ENCODE results near the gene TRIM24. TPM values are rescaled to one million over a fixed set of nuclear protein-coding genes. Genes with fewer than 3 reads are reported as not detected.

Gene TRIM24
- total RNA-seq, 1 donor: 25.9 TPM

DNA sequence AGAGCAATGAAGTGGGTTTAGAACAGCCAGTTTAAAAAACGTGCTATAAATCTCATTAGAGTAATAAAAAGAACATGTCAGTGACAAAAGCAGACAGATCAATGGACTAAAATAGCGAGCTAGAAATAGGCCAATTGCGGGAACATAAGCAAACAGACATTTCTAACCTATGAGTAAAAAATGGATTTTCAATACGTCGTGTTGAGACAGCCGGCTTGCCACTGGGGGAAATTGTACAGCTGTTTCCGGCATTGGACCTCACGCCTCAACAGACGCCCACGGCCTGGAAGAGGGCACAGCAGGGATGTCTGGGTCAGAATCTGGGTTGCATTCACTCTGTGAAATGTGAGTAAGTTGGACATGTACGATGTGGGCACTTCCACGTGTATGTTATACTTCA lies 148.2 kb downstream of the TRIM24 start:
- peak in 2 of 3 donors; percentile 35 to 71 for DNase-seq (ENCODE audit: low read depth in 2 of 3, low spot score in 2 of 3)

DNA sequence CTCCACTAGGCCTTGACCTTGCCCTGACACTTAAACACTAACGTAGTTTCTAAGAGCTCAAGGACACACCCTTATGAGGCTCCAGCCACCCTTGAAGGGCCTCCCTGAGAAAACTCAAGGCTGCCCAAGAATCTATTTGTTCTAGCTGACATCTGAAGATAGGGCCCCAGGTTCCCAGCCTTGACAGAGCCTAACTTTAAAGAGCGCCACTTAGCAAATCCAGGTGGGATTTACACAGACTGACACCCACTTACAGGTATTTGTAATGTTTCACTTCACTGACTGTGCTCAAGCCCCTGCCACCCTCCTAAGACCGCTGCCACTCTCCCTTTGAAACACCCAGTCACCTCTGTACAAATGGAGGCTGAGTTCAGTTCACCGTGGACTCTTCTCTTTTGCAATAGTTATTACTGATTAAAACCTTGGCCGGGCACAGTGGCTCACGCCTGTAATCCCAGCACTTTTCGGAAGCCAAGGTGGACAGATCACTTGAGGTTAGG lies 150.7 kb downstream of the TRIM24 start:
- no peak for DNase-seq (ENCODE audit: low read depth in 2 of 3, low spot score in 2 of 3)

DNA sequence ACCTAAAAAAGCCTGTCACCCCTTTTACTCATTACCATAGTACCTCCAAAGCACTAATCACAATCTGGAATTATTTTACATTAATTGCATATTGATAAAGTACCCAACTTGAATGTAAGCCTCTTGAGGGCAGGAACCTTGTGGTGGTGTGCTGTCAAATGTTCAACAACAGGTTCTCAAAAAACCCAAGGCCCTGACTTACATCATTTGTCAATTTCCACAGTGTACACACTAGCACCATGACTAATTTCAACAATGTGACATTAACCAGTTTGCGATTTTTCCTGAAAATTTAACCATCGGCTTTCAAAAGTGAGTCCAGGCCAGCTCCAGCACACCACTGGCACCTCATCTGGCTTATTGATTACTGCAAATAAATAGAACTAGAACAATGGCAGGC lies 153.6 kb downstream of the TRIM24 start:
- no peak for DNase-seq (ENCODE audit: low read depth in 2 of 3, low spot score in 2 of 3)

DNA sequence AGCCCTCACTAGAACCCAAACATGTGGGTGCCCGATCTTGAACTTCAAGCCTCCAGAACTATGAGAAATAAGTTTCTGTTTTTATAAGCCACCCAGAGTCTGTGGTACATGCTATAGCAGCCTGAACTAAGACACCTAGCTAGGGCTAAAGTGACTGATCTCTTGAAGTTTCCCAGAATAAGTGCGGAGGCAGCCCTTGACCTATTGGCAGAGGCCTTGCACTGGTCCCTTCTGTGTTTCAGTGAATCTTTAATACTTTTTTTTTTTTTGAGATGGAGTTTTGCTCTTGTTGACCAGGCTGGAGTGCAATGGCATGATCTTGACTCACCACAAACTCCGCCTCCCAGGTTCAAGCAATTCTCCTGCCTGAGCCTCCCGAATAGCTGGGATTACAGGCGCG lies 156.0 kb downstream of the TRIM24 start:
- no peak for DNase-seq (ENCODE audit: low read depth in 2 of 3, low spot score in 2 of 3)

DNA sequence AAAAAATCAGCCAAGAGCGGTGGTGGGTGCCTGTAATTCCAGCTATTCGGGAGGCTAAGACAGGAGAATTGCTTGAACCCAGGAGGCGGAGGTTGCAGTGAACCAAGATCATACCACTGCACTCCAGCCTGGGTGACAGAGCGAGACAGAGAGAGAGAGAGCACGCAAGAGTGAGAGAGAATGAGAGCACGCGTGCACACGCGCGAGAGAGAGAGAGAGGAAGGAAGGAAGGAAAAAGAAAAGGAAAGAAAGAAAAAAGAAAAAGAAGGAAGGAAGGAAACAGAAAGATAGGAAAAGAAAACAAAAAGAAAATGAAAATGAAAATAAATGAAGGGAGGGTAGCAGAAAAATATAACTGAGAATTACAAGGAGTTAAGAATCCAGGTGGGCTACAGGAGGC lies 158.4 kb downstream of the TRIM24 start:
- no peak for DNase-seq (ENCODE audit: low read depth in 2 of 3, low spot score in 2 of 3)

DNA sequence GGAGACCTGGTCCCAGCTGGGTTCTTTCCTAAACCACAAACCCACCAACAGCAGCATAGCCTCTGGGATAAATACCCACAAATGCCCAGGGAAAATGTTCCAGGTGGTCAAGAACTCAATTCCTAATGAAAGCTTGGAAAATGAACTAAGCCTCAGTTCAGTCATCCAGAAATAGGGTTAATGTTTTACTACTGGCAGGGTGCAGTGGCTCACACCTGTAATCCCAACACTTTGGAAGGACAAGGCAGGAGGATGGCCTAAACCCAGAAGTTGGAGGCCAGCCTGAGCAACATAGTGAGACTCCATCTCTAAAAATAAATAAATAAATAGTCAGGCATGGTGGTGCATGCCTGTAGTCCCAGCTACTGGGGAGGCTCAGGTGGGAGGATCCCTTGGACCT lies 158.9 kb downstream of the TRIM24 start:
- no peak for DNase-seq (ENCODE audit: low read depth in 2 of 3, low spot score in 2 of 3)

DNA sequence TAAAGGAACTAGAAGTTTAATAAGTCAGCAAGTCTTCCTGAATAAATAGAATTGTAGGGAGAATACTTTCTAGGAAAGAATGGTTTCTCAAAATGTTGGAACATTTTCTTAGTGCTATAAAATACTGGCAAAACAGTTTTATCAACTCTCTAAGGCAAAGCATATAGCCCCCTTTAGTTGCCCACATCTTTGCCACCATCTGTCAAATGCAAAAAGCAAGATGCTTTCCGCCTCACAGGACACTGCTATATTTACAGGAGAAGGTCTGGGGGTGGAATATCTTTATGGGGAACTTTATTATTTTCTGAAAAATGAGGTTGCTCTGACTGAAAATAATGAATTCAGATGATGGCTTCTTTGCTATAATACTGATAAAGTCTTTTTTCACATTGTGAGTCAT lies 162.8 kb downstream of the TRIM24 start:
- no peak for DNase-seq (ENCODE audit: low read depth in 2 of 3, low spot score in 2 of 3)

DNA sequence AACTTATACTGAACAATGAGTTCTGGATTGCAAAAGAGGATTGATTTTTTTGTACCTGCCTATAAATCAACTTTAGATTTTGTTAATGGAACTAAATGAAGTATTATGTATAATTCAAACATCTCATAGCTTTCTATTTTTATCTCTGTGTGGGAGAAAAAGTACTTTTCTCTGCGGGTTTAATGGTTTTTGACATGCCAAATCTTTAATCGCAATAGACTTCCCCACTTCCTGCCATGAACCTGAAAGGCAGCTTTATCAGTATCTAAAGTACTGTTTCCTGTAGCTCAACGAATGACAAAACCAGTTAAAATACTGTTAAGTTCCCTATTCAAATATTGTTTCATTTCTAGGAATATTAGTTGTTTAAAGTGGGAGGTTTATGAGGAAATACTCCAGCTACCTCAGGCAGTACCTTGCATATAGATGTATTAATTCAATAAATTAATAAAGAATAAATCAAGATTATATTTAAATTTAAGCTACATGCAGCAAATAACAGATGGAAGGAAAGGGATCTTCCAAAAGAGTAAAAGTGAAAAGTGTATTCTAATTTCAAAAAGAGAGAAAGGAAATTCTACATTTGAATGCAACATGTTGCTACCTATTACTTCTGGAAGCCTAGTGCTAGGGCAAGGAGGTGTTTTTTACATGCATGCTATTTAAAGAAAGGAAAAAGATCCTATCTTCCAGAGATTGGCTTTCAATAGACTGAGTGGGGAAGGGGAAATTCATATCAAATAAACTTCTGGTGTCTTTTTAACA lies 165.2 kb downstream of the TRIM24 start:
- peak in 2 of 3 donors; percentile 72 to 92 for DNase-seq (ENCODE audit: low read depth in 2 of 3, low spot score in 2 of 3)

DNA sequence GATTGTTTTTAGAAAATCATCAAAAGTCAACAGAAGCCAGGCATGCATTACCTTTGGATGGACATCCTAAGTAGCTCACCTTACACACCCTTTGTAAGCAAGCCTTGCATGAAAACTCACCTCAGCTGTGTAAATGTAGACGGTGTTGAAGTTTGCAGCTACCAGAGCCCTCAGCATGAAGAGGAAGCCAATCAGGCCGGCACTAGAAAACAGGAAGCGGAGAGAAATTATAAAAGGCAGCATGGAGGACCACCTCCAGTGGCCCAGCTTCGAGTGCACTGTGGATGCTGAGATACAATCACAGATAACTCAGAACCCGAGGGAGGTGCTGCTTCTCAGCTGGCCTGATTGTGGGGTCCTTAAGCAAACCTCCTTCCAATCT lies 165.8 kb downstream of the TRIM24 start:
- DNase-seq (ENCODE audit: low read depth in 2 of 3, low spot score in 2 of 3): peak in 2 of 3 donors; percentile 54 to 79

DNA sequence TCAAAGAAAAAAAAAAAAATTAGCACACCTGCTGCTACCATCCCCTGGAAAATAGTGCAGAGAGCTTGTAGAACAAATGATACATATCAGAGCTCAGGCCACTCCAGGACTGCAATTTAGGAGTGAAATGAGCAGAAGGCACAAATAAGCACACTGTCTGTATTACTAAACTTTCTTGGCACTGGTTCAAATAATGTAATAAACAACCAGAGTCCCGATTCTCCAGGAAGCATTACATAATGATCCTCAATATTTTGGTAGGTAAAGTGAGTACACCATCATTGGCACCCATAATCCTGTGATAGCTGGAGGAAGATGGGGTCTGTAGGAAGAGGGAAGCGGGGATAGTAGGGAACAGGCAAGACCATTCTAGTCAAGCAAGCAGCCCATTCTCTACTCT lies 166.8 kb downstream of the TRIM24 start:
- DNase-seq (ENCODE audit: low read depth in 2 of 3, low spot score in 2 of 3): no peak

DNA sequence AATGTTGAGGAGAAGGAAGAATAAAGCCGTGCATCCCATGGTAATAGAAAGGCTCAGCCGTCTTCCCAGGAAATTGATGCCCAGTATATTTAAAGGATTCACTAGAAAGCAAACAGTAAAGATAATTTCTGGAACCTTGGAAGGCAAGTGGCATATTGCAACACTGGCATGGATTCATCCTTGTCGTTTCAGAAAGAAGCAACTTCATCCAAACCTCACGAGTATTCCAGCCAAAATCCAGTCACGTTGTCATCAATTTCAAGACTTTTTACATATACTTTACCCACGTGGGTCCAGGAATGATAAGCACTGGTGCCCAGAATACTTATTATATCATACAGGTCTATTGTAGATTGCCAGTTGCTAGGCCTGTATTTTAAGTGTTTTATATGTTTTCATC lies 167.3 kb downstream of the TRIM24 start:
- no peak for DNase-seq (ENCODE audit: low read depth in 2 of 3, low spot score in 2 of 3)

DNA sequence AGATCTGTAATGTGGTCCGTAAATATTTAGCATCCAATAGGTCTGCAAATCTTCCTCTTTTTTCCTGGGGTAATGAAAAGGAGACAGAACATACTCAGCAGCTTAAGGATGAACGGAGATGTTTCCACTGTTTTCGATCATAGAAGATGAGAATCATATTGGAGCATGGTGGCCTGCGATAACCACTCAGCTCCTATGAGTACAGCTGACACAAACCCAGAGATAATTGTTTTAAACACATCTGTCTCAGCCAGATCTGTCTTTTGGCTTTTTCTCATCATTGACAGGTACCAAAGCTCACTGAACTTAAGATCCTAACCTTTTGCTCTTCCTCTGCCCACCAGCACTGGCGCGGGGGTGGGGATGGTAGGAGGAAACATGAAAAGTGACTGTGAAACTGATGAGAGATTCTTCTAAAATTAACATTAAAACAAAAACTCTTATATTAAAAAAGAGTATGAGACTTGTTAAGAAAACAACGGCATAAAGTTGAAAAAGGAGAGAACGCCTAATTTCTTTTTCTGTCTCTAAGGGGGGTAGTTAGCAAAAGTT lies 170.1 kb downstream of the TRIM24 start:
- no peak for DNase-seq (ENCODE audit: low read depth in 2 of 3, low spot score in 2 of 3)

DNA sequence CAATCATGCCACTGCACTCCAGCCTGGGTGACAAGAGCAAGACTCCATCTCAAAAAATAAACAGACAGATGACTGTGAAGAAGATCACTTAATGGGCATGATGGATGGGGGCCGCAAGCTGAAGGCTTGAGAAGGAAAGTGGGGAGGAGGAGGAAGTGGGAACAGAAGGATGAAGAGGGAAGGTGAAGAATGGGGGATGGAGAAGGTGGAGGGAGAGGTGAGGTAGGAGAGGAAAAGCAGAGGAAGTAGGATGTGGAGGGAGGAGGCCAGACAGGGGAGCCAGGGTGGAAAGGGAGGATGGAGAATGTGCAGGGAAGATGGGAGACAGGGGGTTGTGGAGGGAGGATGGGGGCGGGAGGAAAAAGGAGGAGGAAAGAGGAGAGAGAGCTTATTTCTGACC lies 172.3 kb downstream of the TRIM24 start:
- no peak for DNase-seq (ENCODE audit: low read depth in 2 of 3, low spot score in 2 of 3)

DNA sequence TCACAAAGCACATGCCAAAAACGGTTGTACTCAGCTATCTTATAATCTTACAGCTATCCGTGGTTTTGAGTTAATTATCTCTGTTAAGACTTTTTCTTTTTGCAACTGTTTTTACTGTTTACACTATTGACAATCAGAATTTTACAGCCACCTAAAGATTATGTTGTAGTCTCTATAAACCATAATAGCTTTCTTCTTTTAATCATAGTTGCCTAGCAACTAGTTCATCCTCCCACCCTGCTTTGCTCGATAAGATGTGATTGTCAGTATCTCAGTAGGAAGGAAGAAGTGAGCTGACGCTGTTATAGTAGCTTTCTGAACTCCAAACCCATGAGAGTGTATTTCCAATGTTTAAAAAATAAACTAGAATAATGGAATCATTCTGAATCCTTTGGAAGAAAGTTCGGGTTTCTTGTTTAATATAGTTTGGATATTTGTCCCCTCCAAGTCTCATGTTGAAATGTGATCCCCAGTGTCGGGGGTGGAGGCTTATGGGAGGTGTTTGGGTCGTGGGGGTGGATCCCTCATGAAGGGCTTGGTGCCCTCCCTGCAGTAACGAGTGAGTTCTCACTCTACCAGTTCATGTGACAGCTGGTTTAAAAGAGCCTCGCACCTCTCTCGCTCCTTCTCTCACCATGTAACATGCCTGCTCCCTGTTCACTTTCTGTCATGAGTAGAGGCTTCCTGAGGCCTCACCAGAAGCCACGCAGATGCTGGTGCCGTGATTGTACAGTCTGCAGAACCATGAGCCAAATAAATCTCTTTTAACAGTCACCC lies 173.0 kb downstream of the TRIM24 start:
- DNase-seq (ENCODE audit: low read depth in 2 of 3, low spot score in 2 of 3): no peak

Small RNA genes within 50 kb of the gene (small RNA-seq; reads per million reads assigned to genes)
- gene RF00561: not detected

Other genes starting within 250 kb of the TRIM24 start
- 3.8 TPM for gene SVOPL, start 241.1 kb downstream of the TRIM24 start, total RNA-seq